ENCODE results near the gene TRMT1L.

Gene TRMT1L

GRCh38 chr1:185111873-185112272, 44.9 kb downstream of the TRMT1L start:
- Mint-ChIP-seq H3K27ac (no peak overlapping the region), H3K4me1 (no peaks in the 10 kb centered on the region), H3K4me3 (no peak overlapping the region), H3K27me3 (ENCODE audit: low read depth, poor library complexity) (no peaks in the 10 kb centered on the region), H3K36me3 (ENCODE audit: low read depth) (peaks cover 31% of the 10 kb centered on the region), H3K9me3 (peaks cover 33% of the 10 kb centered on the region)
- no peak for TF ChIP-seq CTCF (IDR thresholded peaks at IDR 0.05)
- DNase-seq, result no peak

GRCh38 chr1:185110145-185110544, 46.6 kb downstream of the TRMT1L start:
- Mint-ChIP-seq H3K36me3 (ENCODE audit: low read depth) (peaks cover 47% of the 10 kb centered on the region), H3K27ac (no peak overlapping the region), H3K9me3 (peaks cover 41% of the 10 kb centered on the region), H3K27me3 (ENCODE audit: low read depth, poor library complexity) (no peaks in the 10 kb centered on the region), H3K4me3 (no peak overlapping the region), H3K4me1 (no peaks in the 10 kb centered on the region)
- no peak for DNase-seq
- no peak for TF ChIP-seq CTCF (IDR thresholded peaks at IDR 0.05)

GRCh38 chr1:185108321-185108720, 48.4 kb downstream of the TRMT1L start:
- TF ChIP-seq CTCF (IDR thresholded peaks at IDR 0.05), result no peak
- no peak overlapping the region for H3K27ac Mint-ChIP-seq

GRCh38 chr1:185105121-185105520, 51.6 kb downstream of the TRMT1L start:
- H3K4me1 Mint-ChIP-seq, result no peaks in the 10 kb centered on the region
- no peak overlapping the region for H3K27ac Mint-ChIP-seq
- peaks cover 38% of the 10 kb centered on the region for H3K9me3 Mint-ChIP-seq
- no peaks in the 10 kb centered on the region for H3K27me3 Mint-ChIP-seq (ENCODE audit: low read depth, poor library complexity)
- no peak for DNase-seq
- H3K4me3 Mint-ChIP-seq, result no peak overlapping the region
- TF ChIP-seq CTCF (IDR thresholded peaks at IDR 0.05), result no peak
- peaks cover 90% of the 10 kb centered on the region for H3K36me3 Mint-ChIP-seq (ENCODE audit: low read depth)

More at GRCh38 chr1:185108321-185108720, 48.4 kb downstream of the TRMT1L start:
- Mint-ChIP-seq H3K4me3 (no peak overlapping the region), H3K4me1 (no peaks in the 10 kb centered on the region), H3K36me3 (ENCODE audit: low read depth) (peaks cover 65% of the 10 kb centered on the region), H3K27me3 (ENCODE audit: low read depth, poor library complexity) (no peaks in the 10 kb centered on the region), H3K9me3 (peaks cover 41% of the 10 kb centered on the region)
- no peak for DNase-seq

- Mint-ChIP-seq H3K36me3 (ENCODE audit: low read depth) (peaks cover 93% of the 10 kb centered on the region), H3K27ac (no peak overlapping the region), H3K27me3 (ENCODE audit: low read depth, poor library complexity) (no peaks in the 10 kb centered on the region), H3K4me1 (no peaks in the 10 kb centered on the region), H3K4me3 (no peak overlapping the region), H3K9me3 (peaks cover 29% of the 10 kb centered on the region)
- no peak for DNase-seq
- no peak for TF ChIP-seq CTCF (IDR thresholded peaks at IDR 0.05)
Observed at GRCh38 chr1:185104083-185104482, 52.7 kb downstream of the TRMT1L start.

- no peak for DNase-seq
- Mint-ChIP-seq H3K4me3 (no peak overlapping the region), H3K4me1 (no peaks in the 10 kb centered on the region), H3K27me3 (ENCODE audit: low read depth, poor library complexity) (no peaks in the 10 kb centered on the region), H3K27ac (peak overlapping the region; percentile 39), H3K9me3 (no peaks in the 10 kb centered on the region), H3K36me3 (ENCODE audit: low read depth) (peaks cover 85% of the 10 kb centered on the region)
- no peak for TF ChIP-seq CTCF (IDR thresholded peaks at IDR 0.05)
Observed at GRCh38 chr1:185096531-185096930, 60.2 kb downstream of the TRMT1L start.

Data from nephron progenitor cell (in vitro differentiated cells).